Liver (tissue), 9 donors: Measurements from ENCODE around the gene EPHA6. TPM values are rescaled to one million over a fixed set of nuclear protein-coding genes. Genes with fewer than 3 reads are reported as not detected.
A peak's percentile ranks its signal among the peaks of the same experiment; 100 is the strongest.

Source experiments
- DNase-seq: peaks from one replicate; pipeline ENCODE4 v3.0.0-alpha.2; 2017; ENCODE audit warnings: low spot score
- H3K27ac ChIP-seq, 2 donors: one replicate each; pipeline ENCODE4 v1.7.0; 2013; ENCODE audit warnings: inconsistent platforms in 2 of 2, low read length in 2 of 2, control low read depth in 1 of 2, low read depth in 1 of 2, mild to moderate bottlenecking in 1 of 2
- H3K27me3 ChIP-seq, 4 donors: one replicate each; pipeline versions ENCODE4 v1.6.1 to v1.7.0; 2013; ENCODE audit warnings: low read length in 3 of 4, inconsistent platforms in 1 of 4, mild to moderate bottlenecking in 1 of 4, moderate library complexity in 1 of 4; ENCODE audit not compliant: control insufficient read depth in 4 of 4, insufficient read depth in 4 of 4
- H3K36me3 ChIP-seq, 4 donors: one replicate each; pipeline versions ENCODE4 v1.6.1 to v1.7.0; 2013; ENCODE audit warnings: low read length in 3 of 4, mild to moderate bottlenecking in 3 of 4, low read depth in 1 of 4, moderate library complexity in 1 of 4; ENCODE audit not compliant: control insufficient read depth in 4 of 4, insufficient read depth in 3 of 4
- H3K4me1 ChIP-seq, 4 donors: one replicate each; pipeline versions ENCODE4 v1.6.1 to v1.7.0; 2013; ENCODE audit warnings: low read length in 3 of 4, mild to moderate bottlenecking in 3 of 4, moderate library complexity in 1 of 4; ENCODE audit not compliant: control insufficient read depth in 4 of 4, insufficient read depth in 4 of 4
- H3K4me3 ChIP-seq, 3 donors: one replicate each; pipeline versions ENCODE4 v1.6.1 to v1.7.0; 2013; ENCODE audit warnings: low read length in 3 of 3, control low read depth in 1 of 3, low read depth in 1 of 3, mild to moderate bottlenecking in 1 of 3
- H3K9ac ChIP-seq, 2 donors: one replicate each; pipeline ENCODE4 v1.7.0; 2013; ENCODE audit warnings: low read length in 2 of 2, mild to moderate bottlenecking in 2 of 2, moderate library complexity in 2 of 2, control low read depth in 1 of 2, low read depth in 1 of 2
- H3K9me3 ChIP-seq, 4 donors: one replicate each; pipeline versions ENCODE4 v1.6.1 to v1.7.0; 2013; ENCODE audit warnings: low read length in 3 of 4; ENCODE audit not compliant: control insufficient read depth in 4 of 4
- FOXA1 ChIP-seq: IDR thresholded peaks from 2 replicates; pipeline ENCODE4 v1.6.1; 2016; ENCODE audit warnings: antibody characterized with exemption
- FOXA2 ChIP-seq: IDR thresholded peaks from 2 replicates; pipeline ENCODE4 v1.6.1; 2016; ENCODE audit warnings: antibody characterized with exemption
- HNF4A ChIP-seq, 2 donors: conservative IDR thresholded peaks; 2 replicates each; pipeline ENCODE4 v1.6.1; 2016; ENCODE audit warnings: antibody characterized with exemption in 2 of 2, mild to moderate bottlenecking in 2 of 2
- JUND ChIP-seq, 2 donors: IDR thresholded peaks; 2 replicates each; pipeline ENCODE4 v1.6.1; 2016; ENCODE audit warnings: antibody characterized with exemption in 2 of 2
- NR2F2 ChIP-seq: IDR thresholded peaks from 2 replicates; pipeline ENCODE4 v1.6.1; 2016; ENCODE audit warnings: antibody characterized with exemption
- RAD21 ChIP-seq, 2 donors: IDR thresholded peaks; 2 replicates each; pipeline ENCODE4 v1.6.1; 2016; ENCODE audit warnings: antibody characterized with exemption in 2 of 2, mild to moderate bottlenecking in 2 of 2
- RXRA ChIP-seq, 2 donors: IDR thresholded peaks; 2 replicates each; pipeline ENCODE4 v1.6.1; 2017 to 2018; ENCODE audit warnings: antibody characterized with exemption in 2 of 2, mild to moderate bottlenecking in 1 of 2
- SP1 ChIP-seq: IDR thresholded peaks from 2 replicates; pipeline ENCODE4 v1.6.1; 2018; ENCODE audit warnings: antibody characterized with exemption, mild to moderate bottlenecking
- TAF1 ChIP-seq: conservative IDR thresholded peaks from 2 replicates; pipeline ENCODE4 v1.6.1; 2016; ENCODE audit warnings: antibody characterized with exemption, mild to moderate bottlenecking
- YY1 ChIP-seq: IDR thresholded peaks from 2 replicates; pipeline ENCODE4 v1.6.1; 2016; ENCODE audit warnings: antibody characterized with exemption, mild to moderate bottlenecking
- WGBS: extraction: QIAGEN DNeasy Blood & Tissue Kit; methylation state at CpG from one replicate; pipeline ENCODE4 v1.1.7; 2013; 5-methylcytosine and 5-hydroxymethylcytosine counted together
- polyA plus RNA-seq, 2 donors: library from polyadenylated mRNA; stranded (reverse) in 1 of 2; unstranded in 1 of 2; fragments of 200-250 nt in 1 of 2; fragments of >200 nt in 1 of 2; fragmentation: Nextera tagmentation in 1 of 2; extraction: Ambion mirVana in 1 of 2; gene quantifications; one replicate each; pipeline versions ENCODE4 v1.2.1 to v1.2.3, GENCODE V29; 2013 to 2015
- total RNA-seq, 2 donors: library from RNA; depleted of rRNA; stranded (reverse); fragments of >200 nt; gene quantifications; one replicate each; pipeline ENCODE4 v1.2.3, GENCODE V29; 2014
- TF ChIP-seq, protein P1 (sequence below): IDR thresholded peaks from 2 replicates; pipeline ENCODE4 v1.6.1; 2016; ENCODE audit warnings: antibody characterized with exemption
- TF ChIP-seq, protein P2 (sequence below): IDR thresholded peaks from 2 replicates; pipeline ENCODE4 v1.6.1; 2016; ENCODE audit warnings: antibody characterized with exemption, mild to moderate bottlenecking
- TF ChIP-seq, protein P3 (sequence below): fragments of 150-350 bp; IDR thresholded peaks from 2 replicates; pipeline ENCODE4 v1.5.1; 2017; ENCODE audit warnings: improper control_type of control experiment, low read depth, low read length; ENCODE audit not compliant: missing input control
- TF ChIP-seq, protein P4 (sequence below): IDR thresholded peaks from 2 replicates; pipeline ENCODE4 v1.6.1; 2016; ENCODE audit warnings: antibody characterized with exemption
- TF ChIP-seq, protein P5 (sequence below): IDR thresholded peaks from 2 replicates; pipeline ENCODE4 v1.6.1; 2016; ENCODE audit warnings: antibody characterized with exemption
- donor health status: healthy.
- donor health status: healthy.
- donor health status: healthy.
- donor health status: healthy.
- donor health status: healthy.

The EPHA6 gene
- total and polyA plus RNA-seq, 4 donors = 0.05 to 0.17 (median 0.05) TPM; not detected in 1

DNA sequence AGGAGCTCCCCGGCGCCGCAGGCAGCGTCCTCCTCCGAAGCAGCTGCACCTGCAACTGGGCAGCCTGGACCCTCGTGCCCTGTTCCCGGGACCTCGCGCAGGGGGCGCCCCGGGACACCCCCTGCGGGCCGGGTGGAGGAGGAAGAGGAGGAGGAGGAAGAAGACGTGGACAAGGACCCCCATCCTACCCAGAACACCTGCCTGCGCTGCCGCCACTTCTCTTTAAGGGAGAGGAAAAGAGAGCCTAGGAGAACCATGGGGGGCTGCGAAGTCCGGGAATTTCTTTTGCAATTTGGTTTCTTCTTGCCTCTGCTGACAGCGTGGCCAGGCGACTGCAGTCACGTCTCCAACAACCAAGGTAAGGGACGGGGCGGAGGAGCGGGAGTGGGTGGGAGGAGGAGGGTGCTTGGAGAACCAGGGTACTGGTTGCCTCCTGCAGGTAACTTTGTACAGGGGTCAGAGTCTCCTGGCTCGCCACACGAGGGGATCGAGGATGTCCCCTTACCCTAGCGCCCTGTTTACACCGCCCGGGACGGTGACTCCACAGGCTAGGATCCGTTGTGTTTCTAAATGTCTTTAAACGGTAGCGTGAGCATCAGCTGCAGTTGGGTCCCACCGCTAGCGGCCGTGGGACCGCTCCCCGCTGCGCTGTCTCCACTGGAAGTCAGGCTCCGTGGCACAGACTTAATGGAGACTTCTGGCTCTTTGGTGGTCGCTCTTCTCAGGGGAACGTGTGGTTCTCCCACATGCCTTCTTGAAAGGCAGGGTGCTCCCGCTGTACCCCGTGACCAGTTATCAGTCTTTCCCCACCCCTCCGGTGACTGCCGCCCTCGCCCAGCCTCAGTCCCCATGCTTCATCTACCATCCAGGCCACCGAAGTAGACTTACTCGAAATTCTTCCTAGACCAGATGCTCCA, 515 bp downstream of the EPHA6 start:
- no peak for DNase-seq
- TF ChIP-seq FOXA1 = no peak
- TF ChIP-seq, protein P1, sequence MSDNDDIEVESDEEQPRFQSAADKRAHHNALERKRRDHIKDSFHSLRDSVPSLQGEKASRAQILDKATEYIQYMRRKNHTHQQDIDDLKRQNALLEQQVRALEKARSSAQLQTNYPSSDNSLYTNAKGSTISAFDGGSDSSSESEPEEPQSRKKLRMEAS = no peak
- no peak for TF ChIP-seq HNF4A (conservative IDR thresholded peaks at IDR 0.05)
- TF ChIP-seq, protein P2, sequence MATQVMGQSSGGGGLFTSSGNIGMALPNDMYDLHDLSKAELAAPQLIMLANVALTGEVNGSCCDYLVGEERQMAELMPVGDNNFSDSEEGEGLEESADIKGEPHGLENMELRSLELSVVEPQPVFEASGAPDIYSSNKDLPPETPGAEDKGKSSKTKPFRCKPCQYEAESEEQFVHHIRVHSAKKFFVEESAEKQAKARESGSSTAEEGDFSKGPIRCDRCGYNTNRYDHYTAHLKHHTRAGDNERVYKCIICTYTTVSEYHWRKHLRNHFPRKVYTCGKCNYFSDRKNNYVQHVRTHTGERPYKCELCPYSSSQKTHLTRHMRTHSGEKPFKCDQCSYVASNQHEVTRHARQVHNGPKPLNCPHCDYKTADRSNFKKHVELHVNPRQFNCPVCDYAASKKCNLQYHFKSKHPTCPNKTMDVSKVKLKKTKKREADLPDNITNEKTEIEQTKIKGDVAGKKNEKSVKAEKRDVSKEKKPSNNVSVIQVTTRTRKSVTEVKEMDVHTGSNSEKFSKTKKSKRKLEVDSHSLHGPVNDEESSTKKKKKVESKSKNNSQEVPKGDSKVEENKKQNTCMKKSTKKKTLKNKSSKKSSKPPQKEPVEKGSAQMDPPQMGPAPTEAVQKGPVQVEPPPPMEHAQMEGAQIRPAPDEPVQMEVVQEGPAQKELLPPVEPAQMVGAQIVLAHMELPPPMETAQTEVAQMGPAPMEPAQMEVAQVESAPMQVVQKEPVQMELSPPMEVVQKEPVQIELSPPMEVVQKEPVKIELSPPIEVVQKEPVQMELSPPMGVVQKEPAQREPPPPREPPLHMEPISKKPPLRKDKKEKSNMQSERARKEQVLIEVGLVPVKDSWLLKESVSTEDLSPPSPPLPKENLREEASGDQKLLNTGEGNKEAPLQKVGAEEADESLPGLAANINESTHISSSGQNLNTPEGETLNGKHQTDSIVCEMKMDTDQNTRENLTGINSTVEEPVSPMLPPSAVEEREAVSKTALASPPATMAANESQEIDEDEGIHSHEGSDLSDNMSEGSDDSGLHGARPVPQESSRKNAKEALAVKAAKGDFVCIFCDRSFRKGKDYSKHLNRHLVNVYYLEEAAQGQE = no peak
- TF ChIP-seq, protein P3, sequence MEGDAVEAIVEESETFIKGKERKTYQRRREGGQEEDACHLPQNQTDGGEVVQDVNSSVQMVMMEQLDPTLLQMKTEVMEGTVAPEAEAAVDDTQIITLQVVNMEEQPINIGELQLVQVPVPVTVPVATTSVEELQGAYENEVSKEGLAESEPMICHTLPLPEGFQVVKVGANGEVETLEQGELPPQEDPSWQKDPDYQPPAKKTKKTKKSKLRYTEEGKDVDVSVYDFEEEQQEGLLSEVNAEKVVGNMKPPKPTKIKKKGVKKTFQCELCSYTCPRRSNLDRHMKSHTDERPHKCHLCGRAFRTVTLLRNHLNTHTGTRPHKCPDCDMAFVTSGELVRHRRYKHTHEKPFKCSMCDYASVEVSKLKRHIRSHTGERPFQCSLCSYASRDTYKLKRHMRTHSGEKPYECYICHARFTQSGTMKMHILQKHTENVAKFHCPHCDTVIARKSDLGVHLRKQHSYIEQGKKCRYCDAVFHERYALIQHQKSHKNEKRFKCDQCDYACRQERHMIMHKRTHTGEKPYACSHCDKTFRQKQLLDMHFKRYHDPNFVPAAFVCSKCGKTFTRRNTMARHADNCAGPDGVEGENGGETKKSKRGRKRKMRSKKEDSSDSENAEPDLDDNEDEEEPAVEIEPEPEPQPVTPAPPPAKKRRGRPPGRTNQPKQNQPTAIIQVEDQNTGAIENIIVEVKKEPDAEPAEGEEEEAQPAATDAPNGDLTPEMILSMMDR = no peak
- no peak for TF ChIP-seq SP1
- no peak for TF ChIP-seq YY1
- TF ChIP-seq FOXA2 = no peak
- no peak for TF ChIP-seq NR2F2
- TF ChIP-seq, protein P4, sequence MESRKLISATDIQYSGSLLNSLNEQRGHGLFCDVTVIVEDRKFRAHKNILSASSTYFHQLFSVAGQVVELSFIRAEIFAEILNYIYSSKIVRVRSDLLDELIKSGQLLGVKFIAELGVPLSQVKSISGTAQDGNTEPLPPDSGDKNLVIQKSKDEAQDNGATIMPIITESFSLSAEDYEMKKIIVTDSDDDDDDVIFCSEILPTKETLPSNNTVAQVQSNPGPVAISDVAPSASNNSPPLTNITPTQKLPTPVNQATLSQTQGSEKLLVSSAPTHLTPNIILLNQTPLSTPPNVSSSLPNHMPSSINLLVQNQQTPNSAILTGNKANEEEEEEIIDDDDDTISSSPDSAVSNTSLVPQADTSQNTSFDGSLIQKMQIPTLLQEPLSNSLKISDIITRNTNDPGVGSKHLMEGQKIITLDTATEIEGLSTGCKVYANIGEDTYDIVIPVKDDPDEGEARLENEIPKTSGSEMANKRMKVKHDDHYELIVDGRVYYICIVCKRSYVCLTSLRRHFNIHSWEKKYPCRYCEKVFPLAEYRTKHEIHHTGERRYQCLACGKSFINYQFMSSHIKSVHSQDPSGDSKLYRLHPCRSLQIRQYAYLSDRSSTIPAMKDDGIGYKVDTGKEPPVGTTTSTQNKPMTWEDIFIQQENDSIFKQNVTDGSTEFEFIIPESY = no peak
- no peak for TF ChIP-seq RXRA (IDR thresholded peaks at IDR 0.05)
- TF ChIP-seq RAD21 (IDR thresholded peaks at IDR 0.05) = no peak
- TF ChIP-seq, protein P5, sequence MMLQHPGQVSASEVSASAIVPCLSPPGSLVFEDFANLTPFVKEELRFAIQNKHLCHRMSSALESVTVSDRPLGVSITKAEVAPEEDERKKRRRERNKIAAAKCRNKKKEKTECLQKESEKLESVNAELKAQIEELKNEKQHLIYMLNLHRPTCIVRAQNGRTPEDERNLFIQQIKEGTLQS = no peak
- no peak for TF ChIP-seq TAF1
- TF ChIP-seq JUND (IDR thresholded peaks at IDR 0.05) = no peak
- no peaks in the 10 kb centered on the region for H3K9me3 ChIP-seq
- H3K36me3 ChIP-seq = no peaks in the 10 kb centered on the region
- H3K27me3 ChIP-seq = peaks cover 0 to 8% (median 3%) of the 10 kb centered on the region in 4 donors
- 5% methylated on average over 50 of the region's 50 CpGs for WGBS
- no peak overlapping the region for H3K27ac ChIP-seq
- no peak overlapping the region for H3K9ac ChIP-seq
- H3K4me3 ChIP-seq = peak overlapping the region in 1 of 3 donors; percentile 60
- peaks cover 5 to 25% (median 21%) of the 10 kb centered on the region in 4 donors for H3K4me1 ChIP-seq
